Measurements from ENCODE around the gene BNIP2.
"Not testable (repeated sequence)": the region's sequence is repeated elsewhere in the genome, so short reads cannot be mapped to it uniquely, and the experiment has no call there.

Gene BNIP2

DNA sequence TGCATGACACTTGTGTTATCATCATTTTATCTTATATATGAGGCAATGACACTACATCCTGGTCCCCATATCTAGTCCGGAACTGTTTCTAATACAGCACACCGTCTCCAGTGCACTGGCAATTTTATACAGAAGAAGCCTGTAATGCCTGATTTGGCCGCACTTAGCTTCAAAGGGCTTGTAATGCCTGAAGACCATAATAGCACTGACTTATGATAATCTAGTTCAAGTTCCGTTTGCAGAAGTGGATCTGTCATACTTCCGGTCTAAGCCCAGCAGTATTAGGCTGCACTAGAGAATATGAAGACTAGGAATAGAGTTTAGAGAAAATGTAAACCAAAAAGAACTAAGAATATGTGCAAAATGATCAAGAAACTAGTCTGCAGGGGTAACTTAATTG is 1.3 kb downstream of the BNIP2 start:
- no peak for DNase-seq (ENCODE audit: low read depth)

DNA sequence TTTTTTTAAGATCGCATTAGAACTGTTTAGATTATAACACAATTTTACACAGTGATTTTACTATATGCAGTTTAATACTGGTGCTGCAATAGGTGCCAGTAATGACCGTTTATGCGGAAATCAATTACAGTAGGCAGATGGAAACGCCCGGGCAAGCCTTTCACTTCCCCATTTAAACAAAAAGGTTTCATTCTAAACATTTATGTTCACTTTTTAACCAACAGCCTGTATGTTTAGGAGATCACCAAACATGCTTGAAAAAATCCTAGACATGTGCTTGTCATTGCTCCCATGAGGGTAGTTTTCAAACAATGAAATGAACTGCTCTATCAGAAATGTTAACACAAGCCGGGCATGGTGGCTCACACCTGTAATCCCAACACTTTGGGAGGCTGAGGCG is 2.7 kb downstream of the BNIP2 start:
- DNase-seq (ENCODE audit: low read depth), result no peak

DNA sequence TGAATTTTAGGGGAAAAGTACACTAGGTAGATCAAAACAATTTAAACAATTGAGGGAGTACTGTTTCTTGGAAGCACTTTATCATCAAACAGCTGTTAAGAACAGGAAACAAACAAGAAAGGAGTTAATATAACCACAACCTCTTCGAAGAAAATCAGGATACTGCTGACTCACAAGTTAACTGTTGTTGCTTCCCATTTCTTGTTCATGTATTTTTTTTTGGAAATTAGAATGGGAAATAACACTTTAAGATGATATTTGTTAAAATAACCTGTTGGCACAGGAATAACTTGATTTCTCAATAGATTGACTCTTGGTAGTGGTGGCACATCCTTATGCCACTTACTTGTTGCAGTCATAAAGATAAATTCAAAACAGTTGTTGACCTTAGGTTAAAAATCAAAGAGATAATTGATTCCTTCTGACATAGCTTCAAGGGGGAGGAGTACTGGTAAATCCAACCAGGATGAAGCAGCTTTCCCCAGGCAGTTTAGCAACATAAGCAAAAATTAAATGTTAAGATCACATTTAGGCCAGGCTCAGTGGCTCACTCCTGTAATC is 3.3 kb downstream of the BNIP2 start:
- no peak for DNase-seq (ENCODE audit: low read depth)

DNA sequence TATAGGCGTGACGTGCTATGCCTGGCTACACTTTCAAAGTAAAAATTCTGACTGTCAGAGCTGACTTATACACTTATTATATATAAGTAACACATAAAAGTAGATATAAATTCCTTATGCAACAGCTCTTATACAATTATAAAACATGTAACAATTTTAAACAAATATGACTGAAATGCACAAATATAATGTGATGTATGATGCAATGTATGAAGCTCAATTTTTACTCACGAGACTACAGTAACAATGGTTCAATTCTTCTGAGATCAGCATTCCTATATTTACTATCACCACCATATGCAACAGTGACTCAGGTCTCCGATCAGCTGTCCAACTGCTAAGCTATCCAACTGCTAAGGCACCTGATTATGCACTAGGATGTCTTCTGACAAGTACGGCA is 8.2 kb downstream of the BNIP2 start:
- DNase-seq (ENCODE audit: low read depth), result no peak

DNA sequence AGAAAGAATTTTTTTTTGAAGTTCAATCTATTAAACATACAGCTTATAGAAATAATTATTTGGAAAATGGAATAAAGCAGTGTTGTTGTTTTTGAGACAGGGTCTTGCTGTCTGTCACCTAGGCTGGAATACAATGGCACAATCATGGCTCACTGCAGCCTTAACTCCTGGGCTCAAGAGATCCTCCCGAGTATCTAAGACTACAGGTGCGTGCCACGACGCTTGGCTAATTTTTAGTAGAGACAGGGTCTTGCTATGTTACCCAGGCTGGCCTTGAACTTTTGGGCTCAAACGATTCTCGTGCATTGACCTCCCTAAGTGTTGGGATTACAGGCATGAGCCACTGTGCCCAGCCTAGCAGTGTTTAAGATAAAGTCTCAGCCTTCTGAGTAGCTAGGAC is 8.8 kb downstream of the BNIP2 start:
- no peak for DNase-seq (ENCODE audit: low read depth)

DNA sequence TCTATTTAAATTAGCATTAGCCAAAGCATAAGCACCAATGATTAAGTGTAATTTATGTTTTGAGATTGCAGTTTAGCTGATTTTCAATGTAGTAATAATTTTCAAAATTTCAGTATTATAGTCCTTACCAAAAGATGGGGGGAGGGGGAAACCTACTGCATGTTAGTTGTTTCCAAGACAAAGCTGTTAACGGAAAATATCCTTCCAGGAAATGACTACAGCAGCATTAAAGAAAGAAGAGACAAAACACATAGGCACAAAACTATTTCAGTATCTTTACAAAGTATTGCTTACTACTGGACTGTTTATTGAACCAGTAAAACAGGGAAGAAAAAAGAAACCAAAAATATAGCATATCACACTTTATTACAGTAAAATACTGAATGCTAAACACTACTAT is 10.5 kb downstream of the BNIP2 start:
- no peak for DNase-seq (ENCODE audit: low read depth)

DNA sequence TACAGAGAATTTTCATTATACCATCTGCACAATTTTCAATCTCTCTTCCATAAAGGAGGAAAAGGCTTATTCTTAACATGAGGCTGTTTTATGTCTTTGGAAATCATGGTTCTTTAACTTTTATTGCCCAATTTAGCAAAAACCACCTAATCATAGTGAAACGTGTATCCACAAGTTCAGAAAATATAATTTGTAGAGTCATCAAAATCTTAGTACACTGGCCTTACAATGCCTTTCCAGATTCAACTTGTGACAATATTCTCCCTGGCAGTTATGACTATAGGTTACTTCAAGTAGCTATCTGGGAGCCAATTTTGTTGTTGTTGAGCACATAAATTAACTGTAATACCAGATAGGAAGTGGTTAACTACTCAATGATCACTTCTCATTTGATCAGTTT is 10.9 kb downstream of the BNIP2 start:
- DNase-seq (ENCODE audit: low read depth), result no peak

DNA sequence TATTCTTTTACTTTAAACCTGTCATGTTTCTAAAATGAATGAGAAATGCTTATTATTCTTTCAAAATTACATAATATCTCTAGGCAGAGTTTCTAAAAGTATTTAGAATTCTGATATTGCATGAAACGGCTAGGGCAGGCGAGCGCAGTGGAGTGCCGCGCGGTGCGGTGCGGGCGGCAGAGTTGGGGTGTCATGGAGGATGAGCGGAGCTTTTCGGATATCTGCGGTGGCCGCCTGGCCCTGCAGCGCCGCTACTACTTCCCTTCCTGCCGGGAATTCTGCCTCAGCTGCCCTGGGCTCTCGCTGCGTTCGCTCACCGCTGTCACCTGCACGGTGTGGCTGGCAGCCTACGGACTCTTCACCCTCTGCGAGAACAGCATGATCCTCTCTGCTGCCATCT is 12.6 kb downstream of the BNIP2 start:
- DNase-seq (ENCODE audit: low read depth), result no peak

DNA sequence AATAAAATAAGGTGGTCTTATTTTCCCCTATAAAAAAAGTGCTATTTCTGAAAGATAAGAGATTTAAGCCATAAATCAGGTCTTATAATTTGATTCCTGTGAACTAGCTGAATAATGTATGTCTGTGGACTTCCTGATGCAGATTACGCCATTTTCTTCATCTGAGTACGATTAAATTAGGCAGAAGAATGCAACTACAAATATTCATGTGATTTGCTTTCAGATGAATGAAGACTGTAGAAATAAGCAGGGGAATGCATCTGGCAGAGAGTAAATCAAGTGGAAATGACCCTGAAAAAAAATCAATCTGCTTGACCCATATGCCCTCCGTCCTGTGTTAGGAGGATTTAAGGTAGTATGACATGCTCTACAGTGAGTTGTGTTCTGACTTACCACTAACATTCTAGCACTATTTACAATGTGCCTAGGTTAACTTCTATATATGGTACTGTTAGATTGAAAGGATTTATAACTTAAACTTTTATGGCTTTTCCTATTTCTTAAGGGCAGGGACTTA is 14.7 kb downstream of the BNIP2 start:
- DNase-seq (ENCODE audit: low read depth), result no peak

DNA sequence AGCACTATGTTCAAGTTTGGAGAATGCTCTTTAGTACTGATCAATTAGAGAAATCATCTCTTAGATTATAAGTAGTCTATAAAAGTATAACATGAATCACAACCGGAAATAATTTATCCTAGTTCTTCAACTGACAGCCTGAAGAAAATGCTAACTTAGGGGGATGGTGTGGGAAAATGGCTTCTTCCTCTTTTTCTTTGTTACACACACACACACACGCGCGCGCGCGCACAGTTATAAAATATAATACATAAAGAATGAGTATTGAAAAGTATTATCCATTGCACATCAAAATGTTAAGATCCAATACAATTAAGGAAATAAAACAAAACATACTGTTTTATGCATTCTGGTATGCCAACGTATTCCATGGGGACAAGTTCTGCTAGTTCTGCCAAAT is 20.6 kb downstream of the BNIP2 start:
- DNase-seq (ENCODE audit: low read depth), result no peak

DNA sequence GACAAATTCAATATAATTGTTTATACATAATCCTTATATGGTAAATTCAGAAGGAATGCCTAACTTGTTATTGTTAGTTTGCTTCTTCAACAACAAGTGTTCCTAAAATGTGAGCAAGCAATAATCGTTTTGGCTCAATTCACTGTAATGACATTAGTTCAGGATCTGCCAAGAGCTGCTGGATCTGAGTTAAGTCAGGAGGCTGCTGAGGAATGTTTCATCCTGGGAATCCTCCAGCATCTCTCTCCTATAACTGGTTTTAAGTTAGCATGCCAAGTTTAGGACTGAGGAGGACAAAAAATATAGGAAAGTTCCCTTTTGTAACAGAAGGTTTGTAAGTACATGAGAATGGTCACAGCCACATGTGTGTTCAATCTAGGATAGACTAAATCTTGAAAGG is 26.9 kb downstream of the BNIP2 start:
- DNase-seq (ENCODE audit: low read depth), result no peak

DNA sequence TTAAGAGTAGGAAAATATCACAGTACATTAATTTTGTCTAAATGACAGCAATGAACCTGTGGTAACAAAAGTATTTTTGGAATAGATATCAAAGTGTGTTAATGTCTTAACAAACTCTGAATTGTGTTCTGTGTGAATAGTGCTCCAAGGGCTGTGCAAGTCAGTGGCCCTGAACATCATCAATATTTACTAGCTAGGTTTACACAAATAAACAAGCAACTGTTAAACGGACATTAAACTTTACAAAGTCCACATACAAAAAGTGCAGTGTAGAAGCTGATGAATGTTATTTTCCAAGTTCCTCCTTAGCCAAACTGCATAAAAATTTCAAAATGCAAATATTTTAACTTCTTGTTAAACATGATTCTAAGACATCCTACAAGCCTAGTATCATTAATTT is 29.8 kb downstream of the BNIP2 start:
- DNase-seq (ENCODE audit: low read depth), result no peak

DNA sequence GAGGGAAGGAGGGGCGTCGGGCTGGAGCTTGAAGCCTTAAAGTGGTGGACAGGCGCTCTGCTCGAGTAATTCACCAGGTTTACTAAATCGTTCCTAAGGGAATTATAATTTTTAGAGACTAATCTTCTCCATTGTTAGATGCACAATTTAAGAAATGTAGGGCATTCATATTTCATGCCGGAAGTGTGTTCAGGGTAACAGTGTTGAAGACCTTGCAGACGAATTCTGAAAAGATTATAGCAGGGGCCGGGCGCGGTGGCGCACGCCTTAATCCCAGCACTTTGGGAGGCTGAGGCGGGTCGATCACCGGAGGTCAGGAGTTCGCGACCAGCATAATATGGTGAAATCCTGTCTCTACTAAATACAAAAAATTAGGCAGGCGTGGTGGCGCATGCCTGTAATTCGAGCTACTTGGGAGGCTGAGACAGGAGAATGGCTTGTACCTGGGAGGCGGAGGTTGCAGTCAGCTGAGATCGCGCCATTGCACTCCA is 31.4 kb downstream of the BNIP2 start:
- no peak for DNase-seq (ENCODE audit: low read depth)

DNA sequence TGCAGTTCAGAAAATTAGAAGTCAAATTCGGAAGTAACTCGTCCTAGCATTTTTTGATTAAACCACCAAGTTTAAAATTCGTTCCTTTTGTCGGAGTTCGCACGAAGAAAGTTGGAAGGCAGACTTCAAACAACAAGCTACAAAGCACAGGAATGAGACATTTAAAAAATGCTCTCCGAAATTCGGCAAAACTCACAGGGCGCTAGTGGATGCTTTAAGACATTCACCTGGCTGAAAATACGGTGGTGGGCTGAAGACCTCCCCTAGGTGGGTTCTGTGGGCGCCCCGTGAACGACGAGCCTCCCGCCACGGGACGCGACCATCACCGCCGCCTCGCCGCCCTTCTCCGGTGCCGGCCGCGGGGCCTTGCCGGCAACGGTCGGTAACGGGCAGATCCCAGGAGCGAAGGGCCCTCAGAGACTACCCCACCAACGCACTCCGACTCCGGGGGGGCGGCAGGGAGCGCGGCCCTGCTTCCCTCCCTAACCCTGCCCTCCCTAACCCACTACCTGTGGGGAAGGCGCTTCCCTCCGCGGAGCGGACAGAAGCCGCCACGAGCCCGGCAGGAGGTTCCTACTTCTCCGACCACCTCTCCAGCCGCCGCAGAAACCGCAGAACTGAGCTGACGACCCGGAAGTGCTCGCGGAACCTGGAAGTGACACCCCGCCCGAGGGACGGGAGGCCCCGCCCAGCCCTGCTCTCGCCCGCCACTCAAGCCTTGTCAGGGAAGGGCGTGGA is 32.1 kb downstream of the BNIP2 start, which contains the start of gene GTF2A2:
Gene GTF2A2, minus strand, starts transcription at position 619 of the 738 bp plus-strand sequence. CDS start 5,238 bp downstream, outside the sequence.
- peak; percentile 87 for DNase-seq (ENCODE audit: low read depth)

DNA sequence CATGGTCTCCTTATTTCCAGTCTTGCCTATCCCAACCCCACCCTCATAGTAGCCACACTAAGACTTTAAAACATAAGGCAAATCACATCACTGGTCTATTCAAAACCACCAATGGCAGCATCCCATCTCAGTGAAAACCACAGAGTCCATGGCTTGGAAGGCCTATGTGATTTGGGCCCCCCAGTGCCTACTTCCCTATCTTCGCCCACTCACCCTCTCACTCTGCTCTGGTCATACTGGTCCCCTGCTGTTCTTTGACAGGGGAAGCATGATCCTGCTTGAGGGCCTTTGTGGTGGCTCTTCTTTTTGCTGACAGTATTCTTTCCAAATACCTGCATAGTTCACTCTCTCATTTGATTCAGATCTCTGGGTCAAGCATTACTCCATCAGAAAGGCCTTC is 35.1 kb downstream of the BNIP2 start:
- DNase-seq (ENCODE audit: low read depth), result no peak

DNA sequence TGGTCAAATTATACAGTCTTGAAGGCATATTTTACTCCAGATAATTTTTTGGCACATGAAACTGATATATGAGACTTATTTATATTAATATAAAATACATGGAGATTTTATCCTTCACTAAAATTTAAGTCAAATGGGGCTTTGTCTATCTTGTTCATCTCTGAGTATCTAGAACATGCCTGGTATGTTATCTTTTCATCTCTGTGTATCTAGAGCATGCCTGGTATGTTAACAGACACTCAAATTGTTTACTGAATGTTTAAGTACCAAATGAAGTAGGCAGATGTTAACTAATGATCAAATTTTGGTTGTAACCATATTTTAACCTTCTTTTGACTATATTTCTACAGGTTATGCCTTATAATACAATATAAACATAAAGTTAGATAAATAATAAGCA is 39.5 kb downstream of the BNIP2 start:
- no peak for DNase-seq (ENCODE audit: low read depth)

DNA sequence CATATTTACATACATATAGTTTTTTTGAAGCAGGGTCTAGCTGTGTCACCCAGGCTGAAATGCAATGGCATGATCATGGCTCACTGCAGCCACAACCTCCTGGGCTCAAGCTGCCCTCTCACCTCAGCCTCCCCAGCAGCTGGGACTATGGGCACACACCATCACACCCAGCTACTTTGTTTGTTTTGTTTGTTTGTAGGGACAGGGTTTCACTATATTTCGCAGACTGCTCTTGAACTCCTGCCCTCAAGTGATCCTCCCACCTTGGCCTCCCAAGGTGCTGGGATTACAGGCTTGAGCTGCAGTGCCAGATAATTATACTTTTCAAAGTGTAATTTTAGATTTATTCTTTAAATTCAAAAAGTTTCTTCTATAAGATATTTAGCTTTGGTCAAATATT is 42.0 kb downstream of the BNIP2 start:
- no peak for DNase-seq (ENCODE audit: low read depth)

DNA sequence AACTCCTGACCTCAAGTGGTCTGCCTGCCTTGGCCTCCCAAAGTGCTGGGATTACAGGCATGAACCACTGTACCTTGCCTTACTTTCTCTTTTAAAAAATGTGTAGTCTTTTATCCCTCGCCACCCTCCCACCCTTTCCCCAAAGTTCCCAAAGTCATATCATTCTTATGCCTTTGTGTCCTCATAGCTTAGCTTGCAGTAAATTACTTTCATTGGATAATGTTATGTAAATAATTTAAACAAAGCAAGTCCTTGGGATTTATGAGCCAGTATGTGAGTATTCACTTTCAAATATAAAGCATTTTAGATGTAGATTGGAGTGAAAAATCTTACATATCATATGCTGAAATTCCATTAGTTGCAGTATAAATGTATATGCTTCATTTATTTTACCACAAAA is 42.8 kb downstream of the BNIP2 start:
- DNase-seq (ENCODE audit: low read depth), result no peak

DNA sequence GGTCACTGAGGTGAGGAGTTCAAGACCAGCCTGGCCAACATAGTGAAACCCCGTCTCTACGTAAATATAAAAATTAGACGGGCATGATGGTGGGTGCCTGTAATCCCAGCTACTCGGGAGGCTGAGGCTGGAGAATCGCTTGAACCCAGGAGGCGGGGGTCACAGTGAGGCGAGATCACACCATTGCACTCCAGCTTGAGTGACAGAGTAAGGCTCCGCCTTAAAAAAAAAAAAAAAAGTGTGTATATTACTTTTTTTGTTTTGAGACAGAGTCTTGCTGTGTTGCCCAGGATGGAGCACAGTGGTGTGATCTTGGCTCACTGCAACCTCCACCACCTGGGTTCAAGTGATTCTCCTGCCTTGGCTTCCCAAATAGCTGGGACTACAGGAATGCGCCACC is 43.3 kb downstream of the BNIP2 start:
- DNase-seq (ENCODE audit: low read depth), result not testable (repeated sequence)

DNA sequence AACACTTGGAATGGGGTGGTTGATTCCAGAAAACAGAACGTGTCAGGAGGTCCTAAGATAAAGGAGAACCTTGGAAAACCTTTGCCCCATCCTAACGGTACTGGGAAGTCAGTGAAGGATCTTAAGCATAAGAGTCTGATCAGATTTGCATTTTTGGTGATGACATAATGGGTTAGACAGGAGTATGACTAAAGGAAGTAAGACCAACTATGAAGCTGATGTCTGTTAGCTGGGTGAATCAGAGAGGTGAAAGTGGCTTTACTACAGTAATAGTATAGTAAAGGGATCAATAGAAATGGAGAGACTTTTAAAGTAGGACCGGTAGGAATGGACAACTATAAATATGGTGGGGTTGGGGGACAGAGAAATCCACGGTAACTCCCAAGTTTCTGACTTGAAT is 44.4 kb downstream of the BNIP2 start:
- DNase-seq (ENCODE audit: low read depth), result no peak

DNA sequence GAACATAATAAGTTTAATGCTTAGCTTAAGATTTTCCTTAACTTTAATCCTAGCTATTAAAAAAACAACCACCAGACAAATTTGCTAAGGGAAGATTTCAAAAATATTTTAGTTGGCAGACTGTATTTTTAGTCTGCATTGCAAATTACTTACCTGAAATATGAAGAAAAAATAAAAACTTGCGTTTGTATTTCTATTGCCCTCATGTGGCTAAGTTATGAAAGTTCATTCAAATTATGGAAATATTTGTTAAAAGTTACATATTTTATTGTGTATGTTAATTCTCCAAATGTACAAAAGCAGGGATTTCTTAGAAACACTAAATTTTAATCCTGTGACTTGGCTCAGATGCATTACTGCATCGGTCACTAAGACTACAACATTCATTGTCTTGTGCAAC is 46.8 kb downstream of the BNIP2 start:
- DNase-seq (ENCODE audit: low read depth), result no peak

DNA sequence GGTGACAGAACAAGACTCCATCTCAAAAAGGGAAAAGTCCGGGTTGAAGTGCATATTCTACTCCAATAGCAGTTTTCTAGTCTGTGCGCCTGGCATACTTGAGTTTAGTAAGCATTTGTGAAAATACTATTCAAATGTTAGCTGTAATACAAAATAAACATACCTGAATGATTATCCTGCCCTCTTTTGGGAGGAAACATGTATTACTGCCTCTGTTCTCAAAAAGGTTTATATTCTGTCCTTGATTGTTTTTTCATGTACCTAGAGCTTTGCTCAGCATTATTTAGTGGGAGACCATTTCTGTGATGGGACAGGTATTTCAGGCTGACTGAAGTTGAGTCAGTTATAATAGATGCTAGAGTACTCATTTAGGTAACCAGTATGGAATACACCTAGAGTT is 51.6 kb downstream of the BNIP2 start:
- not testable (repeated sequence) for DNase-seq (ENCODE audit: low read depth)

DNA sequence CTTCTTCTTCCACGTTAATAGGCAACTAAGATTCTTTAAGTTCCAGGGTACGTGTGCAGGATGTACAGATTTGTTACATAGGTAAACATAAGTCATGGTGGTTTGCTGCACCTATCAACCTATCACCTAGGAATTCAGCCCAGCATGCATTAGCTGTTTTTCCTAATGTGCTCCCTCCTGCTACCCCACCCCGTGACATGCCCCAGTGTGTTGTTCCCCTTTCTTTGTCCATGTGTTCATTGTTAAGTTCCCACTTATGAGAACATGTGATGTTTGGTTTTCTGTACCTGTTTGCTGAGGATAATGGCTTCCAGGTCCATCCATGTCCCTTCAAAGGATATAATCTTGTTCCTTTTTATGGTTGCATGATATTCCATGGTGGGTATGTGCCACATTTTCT is 52.9 kb downstream of the BNIP2 start:
- DNase-seq (ENCODE audit: low read depth), result no peak

DNA sequence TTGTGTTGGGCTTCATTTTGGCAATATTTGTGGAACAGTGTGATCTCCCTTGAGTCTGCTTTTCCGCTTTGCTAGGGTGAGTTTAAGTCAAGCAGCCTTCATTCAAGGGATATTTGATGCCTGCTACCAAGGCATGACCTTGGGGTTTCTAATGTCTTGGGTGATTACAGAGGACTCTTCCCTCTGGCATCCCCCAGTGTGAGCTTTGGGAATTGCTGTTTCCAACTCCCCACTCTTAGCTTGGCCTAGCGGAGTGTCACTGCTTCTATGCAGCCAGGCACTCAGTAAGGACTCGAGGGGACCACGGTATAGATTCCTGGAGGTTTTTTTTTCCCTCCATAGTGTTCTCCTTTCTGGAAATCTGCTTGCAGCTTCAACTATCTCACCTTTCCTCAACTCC is 56.4 kb downstream of the BNIP2 start:
- no peak for DNase-seq (ENCODE audit: low read depth)
